ENCODE measurements around the gene KRT74. TPM values are rescaled to one million over a fixed set of nuclear protein-coding genes. Genes with fewer than 3 reads are reported as not detected.

The KRT74 gene
- 0.10 TPM in 1 of 2 replicates, not detected in the other for total RNA-seq (ENCODE audit: low replicate concordance)
- long read RNA-seq: 0 reads

GRCh38 chr12:52573743-52574142, at the start of gene KRT74:
Gene KRT74, minus strand, starts transcription at chr12:52573843. Its CDS starts 66 bp downstream, at chr12:52573777.
- TF ChIP-seq CTCF (conservative IDR thresholded peaks at IDR 0.05): no peak
- Mint-ChIP-seq H3K4me3 (no peak within 1 kb of the TSS), H3K27ac (no peak within 1 kb of the TSS), H3K36me3 (no peaks in the 10 kb centered on the region), H3K9me3 (no peaks in the 10 kb centered on the region), H3K27me3 (peaks cover 29% of the 10 kb centered on the region), H3K4me1 (ENCODE audit: unreplicated experiment) (no peaks in the 10 kb centered on the region)
- no peak for DNase-seq (ENCODE audit: extremely low spot score, unreplicated experiment)

- Mint-ChIP-seq H3K9me3 (no peaks in the 10 kb centered on the region), H3K4me3 (no peak overlapping the region), H3K27ac (no peak overlapping the region), H3K27me3 (peaks cover 22% of the 10 kb centered on the region), H3K4me1 (ENCODE audit: unreplicated experiment) (no peaks in the 10 kb centered on the region), H3K36me3 (no peaks in the 10 kb centered on the region)
- TF ChIP-seq CTCF (conservative IDR thresholded peaks at IDR 0.05): no peak
- no peak for DNase-seq (ENCODE audit: extremely low spot score, unreplicated experiment)
These were observed 48.7 kb upstream of the KRT74 start for GRCh38 chr12:52622349-52622748.

DNA sequence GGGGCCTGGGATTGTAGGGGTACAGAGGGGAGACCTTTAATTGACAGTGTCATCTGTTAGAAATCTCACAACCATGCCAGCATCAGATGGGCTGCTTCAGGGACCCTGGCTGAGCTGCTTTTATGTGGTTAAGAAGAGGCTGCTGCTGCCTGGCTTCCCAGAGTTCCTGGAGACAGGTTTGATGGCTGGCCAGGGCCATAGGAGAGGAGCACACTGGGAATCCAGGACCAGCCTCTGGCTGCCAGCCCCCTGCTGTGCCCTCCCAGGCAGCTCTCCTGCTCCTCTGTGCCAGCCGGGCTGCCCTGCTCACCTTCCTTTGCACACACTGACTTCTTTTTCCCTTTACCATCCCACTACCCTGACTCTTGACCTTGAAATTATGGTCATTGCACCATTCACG, 45.2 kb upstream of the KRT74 start:
- DNase-seq (ENCODE audit: extremely low spot score, unreplicated experiment): peak; percentile 56
- H3K27ac Mint-ChIP-seq: no peak overlapping the region
- H3K4me3 Mint-ChIP-seq: no peak overlapping the region
- H3K36me3 Mint-ChIP-seq: no peaks in the 10 kb centered on the region
- H3K27me3 Mint-ChIP-seq: peaks cover 30% of the 10 kb centered on the region
- H3K4me1 Mint-ChIP-seq (ENCODE audit: unreplicated experiment): no peaks in the 10 kb centered on the region
- no peaks in the 10 kb centered on the region for H3K9me3 Mint-ChIP-seq
- no peak for TF ChIP-seq CTCF (conservative IDR thresholded peaks at IDR 0.05)

DNA sequence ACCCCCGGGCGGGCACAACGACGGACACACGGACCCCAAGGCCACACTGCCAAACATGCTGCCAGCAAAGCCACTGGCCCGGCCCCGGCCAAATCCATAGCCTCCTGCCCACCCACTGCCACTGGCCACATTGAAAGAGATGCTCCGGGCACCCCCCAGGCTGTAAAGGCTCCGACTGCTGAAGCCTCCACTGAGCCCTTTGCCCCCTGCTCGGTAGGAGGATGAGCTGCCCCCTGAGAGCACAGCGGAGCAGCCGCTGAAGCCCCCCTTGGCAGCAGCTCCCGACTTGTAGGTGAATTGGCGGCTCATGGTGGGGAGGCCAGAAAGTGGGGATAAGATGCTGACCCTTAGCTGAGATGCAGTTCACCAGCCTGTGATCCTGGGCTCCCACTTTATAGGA, 44.6 kb upstream of the KRT74 start, which contains the start of gene KRT73:
TSS of gene KRT73 (minus strand) at position 344 of the 400 bp plus-strand sequence. CDS start at position 309, 35 bp downstream.
- no peak for TF ChIP-seq CTCF (conservative IDR thresholded peaks at IDR 0.05)
- no peak for DNase-seq (ENCODE audit: extremely low spot score, unreplicated experiment)
- Mint-ChIP-seq H3K27me3 (peaks cover 32% of the 10 kb centered on the region), H3K36me3 (no peaks in the 10 kb centered on the region), H3K27ac (no peak within 1 kb of the TSS), H3K4me1 (ENCODE audit: unreplicated experiment) (no peaks in the 10 kb centered on the region), H3K9me3 (no peaks in the 10 kb centered on the region), H3K4me3 (no peak within 1 kb of the TSS)

- no peaks in the 10 kb centered on the region for H3K4me1 Mint-ChIP-seq (ENCODE audit: unreplicated experiment)
- no peaks in the 10 kb centered on the region for H3K9me3 Mint-ChIP-seq
- no peak for DNase-seq (ENCODE audit: extremely low spot score, unreplicated experiment)
- no peak overlapping the region for H3K4me3 Mint-ChIP-seq
- peaks cover 34% of the 10 kb centered on the region for H3K27me3 Mint-ChIP-seq
- TF ChIP-seq CTCF (conservative IDR thresholded peaks at IDR 0.05): no peak
- H3K27ac Mint-ChIP-seq: no peak overlapping the region
- no peaks in the 10 kb centered on the region for H3K36me3 Mint-ChIP-seq
These were observed 43.8 kb upstream of the KRT74 start for GRCh38 chr12:52617403-52617785.

Measured in type B pancreatic cell (in vitro differentiated cells).